ENCODE data around the gene CUL4A.

CUL4A gene

DNA sequence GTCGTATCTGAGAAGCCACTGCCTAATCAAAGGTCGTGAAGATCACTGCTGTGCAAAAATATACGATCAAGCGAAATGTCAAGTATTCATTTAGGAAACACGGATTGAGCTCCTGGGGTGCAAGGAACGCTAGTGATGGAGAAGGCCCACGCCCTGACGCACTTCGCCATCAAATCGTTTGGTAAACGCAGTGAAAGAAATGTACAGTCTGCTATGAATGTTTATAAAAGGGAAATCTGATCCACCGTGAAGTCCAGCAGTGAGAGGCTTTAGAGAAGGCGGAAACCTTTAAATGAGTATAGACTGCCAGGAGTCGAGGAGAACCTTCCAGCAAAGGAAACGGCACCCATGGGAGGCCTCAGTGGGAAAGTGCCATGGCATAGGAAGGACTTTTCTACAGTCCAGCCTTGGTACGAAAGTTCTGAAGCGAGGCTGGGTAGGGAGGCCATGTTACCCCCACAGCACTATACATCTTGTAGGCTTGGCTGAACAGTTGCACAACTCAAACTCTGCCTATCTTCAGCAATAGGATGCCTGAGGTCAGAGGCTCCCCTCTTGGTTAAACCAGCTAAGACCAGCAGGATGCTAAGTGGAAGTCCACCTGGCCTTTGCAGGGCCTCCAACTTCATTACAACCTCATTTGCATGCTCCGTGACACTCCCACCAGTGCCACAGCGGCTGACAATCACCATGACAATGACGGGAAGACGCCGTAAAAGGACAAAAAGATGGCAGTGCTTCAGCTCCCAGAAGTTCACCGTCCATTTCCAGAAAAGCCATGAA is 21.3 kb upstream of the CUL4A start:
- Mint-ChIP-seq H3K27ac (no peak overlapping the region), H3K4me3 (no peak overlapping the region), H3K4me1 (no peaks in the 10 kb centered on the region), H3K36me3 (ENCODE audit: low read depth) (peaks cover 57% of the 10 kb centered on the region), H3K27me3 (ENCODE audit: low read depth) (no peaks in the 10 kb centered on the region), H3K9me3 (no peaks in the 10 kb centered on the region)
- TF ChIP-seq, protein P1, sequence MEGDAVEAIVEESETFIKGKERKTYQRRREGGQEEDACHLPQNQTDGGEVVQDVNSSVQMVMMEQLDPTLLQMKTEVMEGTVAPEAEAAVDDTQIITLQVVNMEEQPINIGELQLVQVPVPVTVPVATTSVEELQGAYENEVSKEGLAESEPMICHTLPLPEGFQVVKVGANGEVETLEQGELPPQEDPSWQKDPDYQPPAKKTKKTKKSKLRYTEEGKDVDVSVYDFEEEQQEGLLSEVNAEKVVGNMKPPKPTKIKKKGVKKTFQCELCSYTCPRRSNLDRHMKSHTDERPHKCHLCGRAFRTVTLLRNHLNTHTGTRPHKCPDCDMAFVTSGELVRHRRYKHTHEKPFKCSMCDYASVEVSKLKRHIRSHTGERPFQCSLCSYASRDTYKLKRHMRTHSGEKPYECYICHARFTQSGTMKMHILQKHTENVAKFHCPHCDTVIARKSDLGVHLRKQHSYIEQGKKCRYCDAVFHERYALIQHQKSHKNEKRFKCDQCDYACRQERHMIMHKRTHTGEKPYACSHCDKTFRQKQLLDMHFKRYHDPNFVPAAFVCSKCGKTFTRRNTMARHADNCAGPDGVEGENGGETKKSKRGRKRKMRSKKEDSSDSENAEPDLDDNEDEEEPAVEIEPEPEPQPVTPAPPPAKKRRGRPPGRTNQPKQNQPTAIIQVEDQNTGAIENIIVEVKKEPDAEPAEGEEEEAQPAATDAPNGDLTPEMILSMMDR (IDR thresholded peaks at IDR 0.05; ENCODE audit: unreplicated experiment in 3 of 3) = no peak

DNA sequence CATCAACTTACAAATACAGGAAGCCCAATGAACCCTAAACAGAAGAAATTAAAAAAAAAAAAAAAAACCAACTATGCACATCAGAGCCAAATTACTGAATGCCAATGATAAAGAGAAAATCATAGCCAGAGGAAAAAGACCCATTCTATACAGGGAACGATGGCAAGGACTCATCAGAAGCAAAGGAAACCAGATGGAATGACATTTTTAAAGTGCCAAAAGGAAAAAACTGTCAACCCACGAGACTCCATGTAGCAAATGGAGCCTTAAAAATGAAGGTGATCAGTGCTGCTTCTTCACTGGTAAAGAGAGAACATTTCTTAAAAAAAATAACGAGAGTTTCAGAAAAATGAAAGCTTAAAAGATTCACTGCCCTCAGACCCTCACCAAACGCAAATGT is 19.2 kb upstream of the CUL4A start:
- peaks cover 54% of the 10 kb centered on the region for H3K36me3 Mint-ChIP-seq (ENCODE audit: low read depth)
- H3K27ac Mint-ChIP-seq = no peak overlapping the region
- H3K4me3 Mint-ChIP-seq = no peak overlapping the region
- TF ChIP-seq, protein P1 (IDR thresholded peaks at IDR 0.05; ENCODE audit: unreplicated experiment in 3 of 3) = no peak
- no peaks in the 10 kb centered on the region for H3K4me1 Mint-ChIP-seq
- H3K9me3 Mint-ChIP-seq = no peaks in the 10 kb centered on the region
- H3K27me3 Mint-ChIP-seq (ENCODE audit: low read depth) = no peaks in the 10 kb centered on the region

DNA sequence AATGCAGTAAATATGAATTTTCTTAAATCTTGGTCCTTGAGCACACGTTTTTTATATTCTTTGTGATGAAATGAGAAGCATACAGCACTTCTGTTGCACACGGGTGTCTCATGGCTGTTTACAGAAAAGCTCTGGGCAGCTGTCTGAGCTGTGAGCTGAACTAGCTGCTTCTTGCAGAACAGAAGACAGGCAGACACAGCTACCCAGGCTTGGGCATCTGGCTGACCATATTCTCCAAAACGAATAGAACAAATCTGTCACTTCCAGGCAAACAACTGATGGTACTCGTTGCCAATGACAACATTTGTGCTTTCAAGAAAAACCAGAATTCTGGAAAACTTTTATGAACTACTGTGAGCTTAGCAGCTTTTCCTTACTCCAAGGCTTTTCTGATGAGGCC is 17.1 kb upstream of the CUL4A start:
- Mint-ChIP-seq H3K27me3 (ENCODE audit: low read depth) (no peaks in the 10 kb centered on the region), H3K36me3 (ENCODE audit: low read depth) (peaks cover 55% of the 10 kb centered on the region), H3K9me3 (no peaks in the 10 kb centered on the region), H3K4me1 (peaks cover 8% of the 10 kb centered on the region), H3K27ac (no peak overlapping the region), H3K4me3 (no peak overlapping the region)
- TF ChIP-seq, protein P1 (IDR thresholded peaks at IDR 0.05; ENCODE audit: unreplicated experiment in 3 of 3) = no peak

DNA sequence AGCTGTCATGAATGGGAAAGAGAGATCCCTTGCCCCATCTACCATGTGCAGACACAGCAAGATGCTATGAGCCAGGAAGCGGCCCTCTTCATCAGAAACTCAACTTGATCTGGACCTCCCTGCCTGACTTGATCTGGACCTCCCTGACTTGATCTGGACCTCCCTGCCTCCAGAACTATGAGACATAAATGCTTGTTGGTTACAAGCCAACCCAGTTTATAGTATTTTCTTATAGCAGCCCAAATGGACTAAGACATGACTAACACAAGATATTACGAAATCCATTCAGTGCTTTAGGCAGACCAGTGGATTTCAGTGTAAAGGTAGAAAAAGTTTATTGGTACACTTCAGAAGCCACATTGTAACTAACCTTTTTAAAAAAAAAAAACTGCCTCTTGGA is 16.5 kb upstream of the CUL4A start:
- Mint-ChIP-seq H3K27ac (no peak overlapping the region), H3K27me3 (ENCODE audit: low read depth) (no peaks in the 10 kb centered on the region), H3K4me1 (peaks cover 14% of the 10 kb centered on the region), H3K4me3 (no peak overlapping the region), H3K36me3 (ENCODE audit: low read depth) (peaks cover 55% of the 10 kb centered on the region), H3K9me3 (no peaks in the 10 kb centered on the region)
- TF ChIP-seq, protein P1 (IDR thresholded peaks at IDR 0.05; ENCODE audit: unreplicated experiment in 3 of 3) = no peak

DNA sequence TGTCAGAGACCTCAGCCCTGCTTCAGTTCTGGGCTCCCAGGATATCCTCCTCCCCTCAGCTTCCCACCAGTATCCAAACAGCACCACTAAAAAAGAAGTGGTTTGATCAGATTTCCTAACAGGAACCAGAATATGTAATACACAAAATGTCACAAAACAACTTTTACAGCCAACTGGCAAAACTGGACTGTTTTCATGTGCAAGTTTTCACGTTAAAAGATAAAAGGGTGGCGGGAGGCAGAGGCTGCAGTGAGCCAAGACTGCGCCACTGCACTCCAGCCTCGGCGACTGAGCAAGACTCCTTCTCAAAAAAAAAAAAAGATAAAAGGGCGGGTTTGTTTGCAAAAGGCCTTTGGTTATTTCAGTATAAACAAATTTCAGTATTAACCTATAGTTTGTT is 14.1 kb upstream of the CUL4A start:
- H3K36me3 Mint-ChIP-seq (ENCODE audit: low read depth) = peaks cover 41% of the 10 kb centered on the region
- TF ChIP-seq, protein P1 (IDR thresholded peaks at IDR 0.05; ENCODE audit: unreplicated experiment in 3 of 3) = no peak
- H3K4me1 Mint-ChIP-seq = peaks cover 16% of the 10 kb centered on the region
- H3K4me3 Mint-ChIP-seq = no peak overlapping the region
- no peaks in the 10 kb centered on the region for H3K9me3 Mint-ChIP-seq
- H3K27ac Mint-ChIP-seq = no peak overlapping the region
- H3K27me3 Mint-ChIP-seq (ENCODE audit: low read depth) = no peaks in the 10 kb centered on the region

Measured in nephron (organoid).